ENCODE data around the gene TNPO3.

Gene TNPO3

DNA sequence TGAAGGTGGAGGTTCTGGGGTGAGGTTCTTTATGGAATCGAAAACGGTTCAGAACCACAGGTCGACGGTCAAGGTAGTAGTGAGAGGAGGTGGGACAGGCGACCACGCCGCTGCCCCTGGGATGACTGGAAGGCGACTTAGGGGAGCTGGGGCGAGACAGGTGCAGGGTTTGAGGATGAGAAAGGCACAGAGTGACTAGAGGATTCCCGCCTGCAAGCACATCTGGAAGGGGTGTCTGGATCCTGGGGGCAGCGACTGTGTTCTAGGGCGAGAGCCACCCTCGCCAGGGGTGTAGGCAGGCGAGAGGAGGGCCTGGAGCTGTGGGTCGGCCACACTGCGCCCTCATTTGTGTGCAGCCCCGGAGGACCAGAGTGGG lies 117.7 kb downstream of the TNPO3 start:
- DNase-seq: no peak

- no peak for DNase-seq
Observed at GRCh38 chr7:128936798-128937197, 118.1 kb downstream of the TNPO3 start.

DNA sequence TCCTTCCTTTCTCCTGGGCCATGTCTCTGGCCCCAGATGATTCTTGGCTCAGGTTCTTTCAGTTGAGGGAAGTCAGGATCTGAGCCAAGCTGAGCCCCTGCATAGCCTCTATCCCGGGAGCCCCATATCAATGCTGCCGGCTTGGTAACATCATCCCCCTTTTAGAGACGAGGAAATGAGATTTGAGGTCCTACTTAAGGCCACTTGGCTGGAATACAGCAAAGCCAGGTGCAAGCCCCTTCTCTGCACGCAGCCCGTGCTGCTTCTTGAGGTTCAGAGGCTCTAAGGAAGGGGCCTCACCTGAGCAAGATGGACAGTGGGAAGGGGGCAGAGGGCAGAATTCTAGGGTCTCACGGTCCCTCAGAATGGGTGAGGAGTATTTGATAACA lies 119.6 kb downstream of the TNPO3 start:
- no peak for DNase-seq

GRCh38 chr7:128934361-128935341 lies 120.3 kb downstream of the TNPO3 start:
- no peak for DNase-seq

DNA sequence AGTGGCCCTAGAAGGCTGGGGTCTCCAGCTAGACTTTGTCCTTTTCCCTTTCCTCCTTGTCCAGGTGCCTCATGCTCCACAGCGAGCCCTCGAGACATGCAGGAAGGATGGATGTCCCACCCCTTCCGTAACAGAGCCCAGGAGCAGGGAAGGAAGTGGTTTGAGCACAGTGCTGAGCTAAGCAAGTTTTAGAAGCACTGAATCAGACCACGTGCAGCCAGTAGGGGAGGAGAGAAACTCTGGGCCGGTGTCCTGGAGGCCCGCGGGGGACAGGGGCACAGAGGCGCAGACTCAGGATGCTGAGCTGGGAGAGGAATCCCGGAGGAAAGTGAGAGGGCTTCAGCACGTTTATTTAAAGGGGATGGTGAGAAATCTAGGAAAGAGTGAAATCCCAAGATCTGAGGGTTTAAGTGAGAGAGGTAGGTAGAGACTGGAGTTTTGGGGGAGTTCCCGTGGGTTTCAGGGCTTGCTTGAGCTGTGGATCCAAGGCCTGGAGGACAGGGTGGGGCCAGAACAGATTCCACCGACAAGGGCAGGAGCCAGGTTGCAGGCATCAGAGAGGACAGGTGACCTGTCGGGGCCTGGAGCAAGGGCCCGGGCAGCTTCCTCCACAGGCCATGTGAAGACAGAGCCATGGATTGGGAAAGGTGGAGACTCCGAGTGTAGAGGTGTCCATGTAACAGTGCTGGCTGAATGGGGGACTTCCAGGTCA lies 121.6 kb downstream of the TNPO3 start:
- peak; percentile 78 for DNase-seq

- DNase-seq: no peak
Observed at GRCh38 chr7:128932862-128933179, 122.1 kb downstream of the TNPO3 start.

- no peak for DNase-seq
Observed at GRCh38 chr7:128931965-128932861, 122.7 kb downstream of the TNPO3 start.

DNA sequence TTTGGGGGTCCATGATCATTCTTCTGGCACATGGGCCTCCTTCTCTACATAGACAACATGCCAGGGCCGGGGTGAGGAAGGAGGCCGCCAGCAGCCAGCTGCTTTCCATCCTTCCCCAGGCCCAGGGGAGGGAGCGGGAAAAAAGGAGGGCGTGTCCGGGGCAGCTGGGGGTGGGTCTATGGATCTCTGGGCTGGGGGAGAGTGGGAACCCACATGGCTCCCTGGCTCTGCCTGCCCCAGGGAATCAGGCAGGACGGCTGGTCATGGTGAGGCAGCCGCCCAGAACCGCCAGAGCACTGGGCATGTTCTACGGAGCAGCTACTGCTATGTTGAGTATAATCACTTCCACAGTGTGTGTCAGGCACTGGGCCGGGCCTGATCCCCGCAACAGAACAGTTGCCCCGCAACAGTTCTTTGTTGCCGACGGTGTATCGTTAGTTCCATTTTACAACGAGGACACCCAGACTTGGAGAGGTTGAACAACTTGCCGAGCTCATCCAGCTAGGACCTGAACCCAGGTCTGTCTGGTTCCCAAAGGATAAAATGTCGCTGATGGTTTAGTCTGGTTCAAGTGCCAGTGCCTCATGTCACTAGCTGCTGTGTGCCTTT lies 123.6 kb downstream of the TNPO3 start:
- no peak for DNase-seq

DNA sequence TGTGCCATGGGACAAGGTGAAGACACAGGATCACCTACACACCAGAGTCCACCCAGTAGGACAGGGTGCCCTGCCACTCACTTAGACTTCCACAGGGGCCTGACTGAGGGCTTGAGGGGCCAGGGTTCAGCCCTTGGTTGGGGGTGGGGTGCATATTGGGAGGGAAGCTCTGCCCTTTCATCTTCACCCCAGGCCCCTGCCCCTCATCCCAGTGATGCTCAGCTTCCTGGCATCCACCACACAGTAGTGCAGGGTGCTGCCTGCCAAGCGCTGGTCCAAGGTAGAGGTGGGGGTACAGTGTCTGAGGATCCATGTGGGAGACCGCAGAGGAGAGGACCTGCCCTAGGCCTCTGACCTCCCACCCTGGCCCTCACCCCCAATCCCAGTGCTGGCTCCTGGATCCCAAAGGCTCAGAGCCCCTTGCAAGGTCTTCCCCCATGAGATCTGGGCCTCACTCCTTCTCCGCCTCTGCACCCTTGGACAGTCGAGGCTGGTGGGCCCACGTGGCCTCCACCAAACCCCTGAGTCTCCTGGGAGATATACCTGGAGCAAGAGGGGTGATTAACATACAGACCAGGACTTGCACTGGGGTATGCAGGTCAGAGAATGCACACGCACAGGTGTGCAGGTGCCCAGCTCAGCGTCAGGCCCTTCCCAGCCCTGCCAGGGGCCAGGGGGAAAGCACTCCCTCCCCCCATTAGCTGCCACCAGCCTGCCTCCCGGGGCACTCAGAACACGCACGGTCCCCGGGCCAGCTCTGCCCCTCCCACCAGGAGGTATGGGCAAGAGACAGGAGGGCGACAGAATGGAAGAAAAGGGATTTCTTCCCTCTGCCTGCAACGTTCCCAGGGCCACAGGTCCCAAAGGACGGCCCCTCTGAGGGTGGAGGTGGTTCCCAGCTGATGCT lies 125.8 kb downstream of the TNPO3 start:
- DNase-seq: no peak

DNA sequence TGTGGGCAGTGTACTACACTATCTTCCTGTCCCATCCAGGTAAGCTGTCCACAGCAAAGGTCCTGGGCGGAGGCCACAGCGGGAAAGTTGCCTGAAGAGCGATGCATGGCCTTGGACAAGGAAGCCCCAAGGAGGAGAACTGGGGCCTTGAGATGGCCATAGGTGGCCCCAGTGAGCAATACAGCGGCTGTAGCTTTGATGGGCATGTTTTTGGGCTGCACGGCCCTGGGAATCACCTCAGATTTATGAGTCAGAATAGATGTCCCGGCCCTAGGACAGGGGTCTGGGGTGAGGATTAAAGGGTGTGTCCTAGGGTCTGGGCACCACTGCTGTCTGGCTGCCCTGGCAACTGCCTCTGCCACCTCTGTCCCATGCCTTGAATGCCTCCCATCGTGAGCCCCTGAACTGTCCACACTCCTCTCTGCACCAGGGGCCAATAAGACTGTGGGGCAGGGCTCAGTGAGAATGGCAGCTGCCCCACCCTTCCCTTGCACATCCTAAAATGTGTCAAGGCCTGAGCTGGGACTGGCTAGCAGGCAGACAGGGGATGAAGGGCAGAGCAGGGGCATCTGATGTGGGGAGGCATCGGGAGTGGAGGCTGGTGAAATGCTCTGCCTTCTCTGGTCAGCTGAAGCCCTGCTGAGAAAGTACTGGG lies 126.6 kb downstream of the TNPO3 start:
- no peak for DNase-seq

- DNase-seq: no peak
Observed at GRCh38 chr7:128924707-128925588, 130.0 kb downstream of the TNPO3 start.

DNA sequence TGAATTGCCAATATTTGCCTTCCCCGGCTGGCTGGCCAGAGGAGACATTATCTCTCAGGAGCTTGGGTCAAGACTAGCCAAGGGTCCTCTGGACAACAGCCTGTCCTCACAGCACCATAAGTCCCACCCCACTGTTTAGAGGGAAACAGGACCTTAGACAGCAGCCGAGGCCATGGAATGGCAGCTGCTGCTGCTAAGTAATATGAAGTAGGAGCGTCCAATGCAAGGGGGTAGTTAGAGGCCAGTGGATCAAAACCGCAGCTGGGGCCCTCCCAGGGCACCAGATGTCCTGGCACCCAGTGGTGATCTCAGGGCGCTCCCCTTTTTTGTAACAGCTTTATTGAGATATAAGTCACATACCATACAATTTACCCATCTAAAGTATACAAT lies 131.5 kb downstream of the TNPO3 start:
- no peak for DNase-seq

DNA sequence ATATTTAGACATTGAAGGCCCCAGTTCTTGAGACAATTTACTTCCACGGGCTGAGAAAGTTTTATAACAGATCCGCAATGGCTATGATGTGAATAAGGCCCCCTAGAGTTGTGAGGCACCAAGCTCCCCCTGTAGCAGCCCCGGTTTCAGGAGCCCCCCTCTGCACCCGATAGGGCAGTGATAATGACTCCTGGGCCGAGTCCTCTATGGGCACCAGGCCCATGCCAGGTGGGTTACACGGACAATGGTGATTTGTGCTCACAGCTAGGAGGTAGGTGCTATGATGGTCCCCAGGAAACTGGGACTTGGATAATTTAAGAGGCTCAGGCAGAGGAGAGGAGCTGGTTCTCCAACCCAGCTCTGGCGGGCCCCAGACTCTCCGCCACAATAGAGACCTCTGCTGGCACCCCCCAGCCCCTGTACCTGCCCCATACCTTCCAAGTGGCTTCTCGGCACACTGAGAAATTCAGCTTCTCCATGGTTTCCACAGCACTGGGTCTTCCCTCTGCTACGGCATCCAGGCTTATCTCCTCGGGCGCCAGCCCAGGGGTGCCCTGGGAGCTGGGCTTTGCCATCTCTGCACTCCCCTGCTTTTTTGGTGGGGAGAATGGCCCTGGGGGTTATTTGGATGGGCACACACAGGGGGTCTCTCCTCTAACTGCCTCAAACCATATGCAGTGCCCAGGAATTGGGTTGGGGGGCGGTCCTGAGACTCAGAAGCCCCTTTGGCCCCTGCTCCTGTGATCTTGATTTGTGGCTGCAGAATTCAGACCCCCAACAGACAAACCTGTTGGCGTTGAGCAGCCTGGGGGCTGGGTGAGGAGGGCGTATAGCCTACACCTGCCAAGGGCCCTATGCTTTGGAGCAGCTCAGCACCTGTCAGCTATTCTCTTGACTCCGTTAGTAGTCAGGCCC lies 132.2 kb downstream of the TNPO3 start:
- no peak for DNase-seq

GRCh38 chr7:128921866-128922440 lies 133.0 kb downstream of the TNPO3 start:
- no peak for DNase-seq

GRCh38 chr7:128920913-128921582 lies 133.9 kb downstream of the TNPO3 start:
- no peak for DNase-seq

GRCh38 chr7:128919881-128920799 lies 134.8 kb downstream of the TNPO3 start:
- no peak for DNase-seq

DNA sequence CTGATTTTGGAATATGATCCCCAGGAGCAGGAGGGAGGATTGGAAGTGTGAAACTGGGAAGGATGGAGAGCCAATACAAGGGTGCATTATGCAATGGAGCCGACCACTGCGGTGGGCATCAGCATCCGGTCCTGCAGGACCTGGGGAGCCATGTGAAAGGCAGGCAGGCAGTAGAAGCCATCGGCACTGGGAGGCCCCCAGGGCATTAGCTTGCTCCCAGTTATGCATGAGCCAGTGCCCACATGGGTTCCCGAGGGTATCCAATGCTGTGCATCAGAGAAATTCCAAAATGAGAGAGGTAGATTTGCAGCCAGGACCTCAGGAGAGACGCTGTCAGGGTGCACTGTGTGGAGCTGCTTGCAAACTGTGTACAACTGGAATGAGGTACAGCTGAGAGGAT lies 135.7 kb downstream of the TNPO3 start:
- no peak for DNase-seq
